GM18951 (cell line): ENCODE measurements around the gene FBXO11.

Source experiments
- POLR2A ChIP-seq: IDR thresholded peaks from 4 replicates; pipeline ENCODE4 v1.6.1; 2011; ENCODE audit warnings: mild to moderate bottlenecking; ENCODE audit not compliant: insufficient read length, insufficient read depth; ENCODE audit errors: extremely low read depth
- in situ Hi-C: fragments of 300-500 bp; cut with MboI; formaldehyde crosslinking; loops from one replicate; pipeline ENCODE4 v1.12.0; 2022; ENCODE audit warnings: low sequenced_read_pairs, mixed read lengths, inconsistent platforms; ENCODE audit not compliant: unreplicated experiment

FBXO11 gene

DNA sequence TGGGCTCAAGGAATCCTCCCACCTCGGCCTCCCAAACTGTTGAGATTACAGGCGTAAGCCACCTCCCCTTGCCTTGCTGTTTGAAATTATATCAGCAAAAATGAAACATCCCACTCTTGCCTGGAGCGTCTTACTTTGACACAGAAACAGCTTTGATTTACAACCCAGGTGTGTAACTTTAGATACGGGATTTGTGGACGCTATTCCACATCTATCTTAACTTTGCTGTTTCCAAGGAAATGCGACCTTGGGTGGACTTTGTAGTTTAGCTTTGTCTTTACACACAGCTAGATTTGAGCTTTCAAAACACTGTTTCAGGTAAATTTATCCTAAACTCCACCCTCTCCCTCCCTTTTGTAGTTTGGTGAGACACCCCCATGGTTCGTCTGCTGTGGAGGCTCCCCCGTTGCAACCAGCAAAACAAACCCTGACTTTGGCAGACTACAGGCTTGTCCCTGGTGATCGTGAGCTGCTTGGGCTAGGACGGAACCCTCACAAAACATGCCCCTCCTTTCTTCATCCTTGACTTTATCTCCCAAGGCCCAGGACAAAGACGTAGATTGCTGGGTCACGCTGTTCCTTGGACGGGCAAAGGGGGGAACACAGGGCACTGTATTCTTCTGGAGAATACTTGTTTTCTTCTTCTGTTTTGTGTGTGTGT, 128.9 kb downstream of the FBXO11 start:
- no peak for TF ChIP-seq POLR2A
- in situ Hi-C loops = no loop called here

DNA sequence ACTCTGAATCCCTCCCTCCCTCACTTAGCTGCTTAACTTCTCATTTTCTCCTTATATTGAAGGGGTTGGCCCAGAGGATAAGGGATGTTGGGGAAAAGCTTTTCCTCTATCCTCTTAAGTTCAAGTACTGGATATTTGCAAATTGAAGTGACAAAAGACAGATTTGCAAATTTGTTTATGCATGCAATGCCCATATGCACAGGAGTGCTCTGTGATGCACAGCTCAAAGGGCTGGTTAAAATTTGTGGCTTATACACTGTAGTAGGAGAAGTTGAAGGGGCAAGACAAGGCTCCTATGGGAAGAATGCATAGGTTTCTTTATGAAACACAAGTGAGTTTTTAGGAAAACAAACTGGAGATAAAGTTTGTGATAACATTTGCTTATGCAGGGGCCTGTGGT, 131.7 kb downstream of the FBXO11 start:
- in situ Hi-C loops = no loop called here
- TF ChIP-seq POLR2A = no peak

- no peak for TF ChIP-seq POLR2A
- in situ Hi-C loops = no loop called here
Observed at GRCh38 chr2:47772343-47772742, 134.0 kb downstream of the FBXO11 start.

DNA sequence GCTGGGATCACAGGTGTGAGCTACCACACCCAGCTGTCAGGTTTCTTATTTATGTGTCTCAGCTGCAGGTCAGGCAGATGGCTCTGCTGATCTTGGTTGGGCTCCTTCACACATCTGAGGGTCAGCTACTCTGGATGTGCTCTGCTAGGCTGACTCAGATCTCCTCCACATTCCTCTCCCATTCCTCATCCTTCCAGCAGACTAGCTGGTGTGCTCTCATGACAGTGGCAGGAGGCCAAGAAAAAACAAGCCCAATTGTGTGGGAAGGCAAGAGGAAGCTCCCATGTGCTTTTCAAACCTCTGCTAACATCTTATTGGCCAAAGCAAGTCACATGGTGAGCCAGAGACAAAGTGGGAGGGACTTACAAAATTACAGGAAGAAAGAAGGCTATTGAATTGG, 135.1 kb downstream of the FBXO11 start:
- in situ Hi-C loops = no loop called here
- TF ChIP-seq POLR2A = no peak

- in situ Hi-C loops = loop anchor here (10.0 kb wide), 1 partner anchor 435 kb away; no protein-coding TSS in a partner anchor
- no peak for TF ChIP-seq POLR2A
Observed at GRCh38 chr2:47769318-47769717, 137.0 kb downstream of the FBXO11 start.

DNA sequence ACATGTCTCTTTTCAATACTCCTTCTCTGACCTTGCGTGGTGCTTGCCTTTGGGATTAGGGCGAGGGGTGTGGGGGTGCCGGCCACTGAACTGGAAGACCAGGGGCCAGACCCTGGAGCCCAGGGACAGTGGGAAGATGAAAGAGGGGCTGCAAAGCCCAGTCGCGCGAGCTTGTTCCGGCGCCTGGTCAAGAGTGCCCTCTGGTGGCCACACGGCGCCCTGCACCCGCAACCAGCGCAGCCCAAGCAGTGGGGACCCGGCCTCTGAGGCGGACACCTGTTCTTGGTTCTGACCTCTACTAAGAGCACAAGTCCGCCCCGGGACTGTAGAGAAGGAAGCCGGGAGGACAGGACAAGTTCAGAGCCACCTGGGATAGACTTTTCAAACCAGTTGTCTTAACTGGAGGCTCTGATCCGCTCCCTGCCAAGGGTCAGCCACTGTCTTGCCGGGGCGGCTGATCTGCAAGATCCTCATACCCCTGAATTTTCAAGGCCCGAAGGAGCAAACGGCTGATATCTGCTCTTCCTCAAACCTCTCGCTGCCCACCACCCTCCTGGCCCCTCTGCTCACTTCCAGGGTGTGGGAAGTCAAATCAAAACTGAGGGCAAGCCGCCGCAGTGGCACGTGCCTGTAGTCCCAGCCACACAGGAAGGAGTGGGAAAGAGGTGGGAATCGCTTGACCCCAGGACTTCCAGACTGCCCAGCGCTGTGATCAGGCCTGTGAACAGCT, 138.3 kb downstream of the FBXO11 start:
- in situ Hi-C loops = loop anchor here (10.0 kb wide), 1 partner anchor 433 kb away; no protein-coding TSS in a partner anchor
- TF ChIP-seq POLR2A = no peak

GRCh38 chr2:47767497-47767844, 138.8 kb downstream of the FBXO11 start:
- TF ChIP-seq POLR2A = no peak
- in situ Hi-C loops = loop anchor here (10.0 kb wide), 1 partner anchor 433 kb away; no protein-coding TSS in a partner anchor

DNA sequence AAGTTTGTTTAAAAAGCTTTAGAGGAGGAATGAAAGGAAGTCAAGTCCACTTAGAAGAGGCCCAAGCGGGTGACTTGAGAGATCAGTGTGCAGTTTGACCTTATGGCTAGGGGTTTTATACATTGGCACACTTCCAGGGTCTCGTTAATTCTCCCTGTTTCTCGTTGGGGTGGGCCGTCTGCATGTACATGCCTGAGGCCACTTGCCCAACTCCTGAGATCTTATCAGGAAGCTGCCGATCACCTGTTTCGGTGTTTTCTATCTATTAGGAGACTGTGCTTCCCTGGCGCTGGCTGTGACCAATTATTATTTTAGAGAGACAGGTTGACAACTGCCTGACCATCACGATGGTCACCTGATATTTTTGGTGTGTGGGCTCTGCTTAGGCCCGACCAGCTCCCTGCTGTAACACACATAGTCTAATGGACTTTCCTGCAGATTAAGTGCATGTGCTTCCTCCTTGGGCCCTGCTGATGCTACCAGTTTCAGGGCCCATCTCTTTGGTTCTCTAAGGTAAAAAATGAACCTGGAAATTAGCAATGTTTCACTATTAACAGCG, 154.4 kb downstream of the FBXO11 start:
- in situ Hi-C loops = no loop called here
- no peak for TF ChIP-seq POLR2A

DNA sequence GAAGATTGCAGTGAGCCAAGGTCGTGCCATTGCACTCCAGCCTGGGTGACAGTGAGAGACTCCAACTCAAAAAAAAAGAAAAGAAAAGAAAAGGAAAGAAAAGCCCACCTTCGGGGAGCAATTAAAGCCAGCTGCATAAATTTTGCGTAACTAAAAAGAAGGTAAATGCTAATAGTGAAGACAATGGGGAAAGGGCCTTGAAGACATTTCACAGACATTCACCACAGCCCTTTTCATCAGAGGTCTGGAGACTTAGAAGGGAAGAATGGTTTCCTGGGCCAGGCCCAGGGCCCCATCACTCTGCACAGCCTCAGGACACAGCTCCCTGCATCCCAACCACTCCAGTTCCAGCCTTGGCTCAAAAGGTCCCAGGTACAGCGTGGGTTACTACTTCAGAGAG, 158.4 kb downstream of the FBXO11 start:
- TF ChIP-seq POLR2A = no peak
- in situ Hi-C loops = no loop called here

DNA sequence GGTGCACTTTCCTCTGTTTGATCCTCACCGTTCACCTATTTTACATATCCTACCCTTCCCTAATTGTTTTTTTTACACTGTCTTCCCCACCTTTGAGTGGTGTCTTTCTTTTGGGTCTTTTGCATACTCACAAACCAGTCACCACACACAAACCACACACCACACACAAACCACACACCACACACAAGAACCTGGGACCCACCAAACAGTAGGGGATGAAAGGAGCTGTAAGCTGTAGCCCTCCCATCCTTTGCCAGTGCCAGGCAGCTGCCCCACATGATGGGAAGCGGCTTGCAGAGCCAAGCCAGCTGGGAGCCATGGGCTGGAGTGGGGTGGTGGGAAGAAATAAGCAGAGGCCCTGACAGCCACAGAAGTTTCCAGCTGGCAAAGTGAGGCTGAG, 162.2 kb downstream of the FBXO11 start:
- in situ Hi-C loops = no loop called here
- TF ChIP-seq POLR2A = no peak

DNA sequence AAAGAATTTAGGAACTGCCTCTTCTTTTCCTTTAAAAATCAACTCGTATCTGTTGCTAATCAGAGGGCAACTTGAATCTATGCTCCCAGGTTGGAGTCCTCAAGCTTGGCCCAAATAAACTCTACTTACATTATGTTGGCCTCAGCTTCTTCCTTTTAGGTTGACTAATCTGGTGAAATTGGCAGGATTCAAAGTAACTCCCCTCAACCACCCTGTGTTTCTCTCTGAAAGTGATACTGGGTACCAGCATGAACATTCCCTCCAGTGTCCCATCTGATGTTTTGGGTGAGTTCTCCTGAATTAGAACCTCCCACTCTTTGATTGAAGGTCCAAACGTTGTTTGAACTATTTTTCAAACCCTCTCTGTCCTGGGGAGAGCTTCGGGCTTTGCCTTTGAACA, 164.7 kb downstream of the FBXO11 start:
- in situ Hi-C loops = no loop called here
- TF ChIP-seq POLR2A = no peak

DNA sequence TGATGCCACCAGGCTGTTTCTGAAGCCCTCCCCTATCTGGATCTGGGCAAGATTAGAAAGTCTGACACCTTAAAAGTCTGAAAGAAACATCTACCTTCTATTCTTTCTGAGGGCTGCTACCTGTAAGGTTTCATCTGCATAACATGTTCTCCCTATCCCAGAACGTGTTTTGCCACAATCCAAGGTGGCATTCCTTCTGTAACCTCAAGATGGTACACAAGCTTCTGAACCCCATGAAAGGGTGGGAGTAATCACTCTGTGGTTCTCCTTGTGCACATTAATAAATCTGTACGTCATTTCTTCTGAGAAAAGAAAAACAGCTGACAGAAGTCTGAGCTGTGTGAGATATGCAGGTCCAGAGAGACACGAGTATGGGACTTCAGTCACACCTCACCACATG, 165.2 kb downstream of the FBXO11 start:
- no peak for TF ChIP-seq POLR2A
- in situ Hi-C loops = no loop called here
